Stimulated activated CD4-positive, alpha-beta T cell treated with anti-CD3 and anti-CD28 coated beads, Interleukin-4, amount 100 ng/mL, for 24 hours (primary cell): Measurements from ENCODE around the gene SHKBP1.
"Not testable (repeated sequence)": the region's sequence is repeated elsewhere in the genome, so short reads cannot be mapped to it uniquely, and the experiment has no call there.

Experiments
- DNase-seq: peaks from one replicate; pipeline ENCODE4 v3.0.0-alpha.2; 2020

Gene SHKBP1

DNA sequence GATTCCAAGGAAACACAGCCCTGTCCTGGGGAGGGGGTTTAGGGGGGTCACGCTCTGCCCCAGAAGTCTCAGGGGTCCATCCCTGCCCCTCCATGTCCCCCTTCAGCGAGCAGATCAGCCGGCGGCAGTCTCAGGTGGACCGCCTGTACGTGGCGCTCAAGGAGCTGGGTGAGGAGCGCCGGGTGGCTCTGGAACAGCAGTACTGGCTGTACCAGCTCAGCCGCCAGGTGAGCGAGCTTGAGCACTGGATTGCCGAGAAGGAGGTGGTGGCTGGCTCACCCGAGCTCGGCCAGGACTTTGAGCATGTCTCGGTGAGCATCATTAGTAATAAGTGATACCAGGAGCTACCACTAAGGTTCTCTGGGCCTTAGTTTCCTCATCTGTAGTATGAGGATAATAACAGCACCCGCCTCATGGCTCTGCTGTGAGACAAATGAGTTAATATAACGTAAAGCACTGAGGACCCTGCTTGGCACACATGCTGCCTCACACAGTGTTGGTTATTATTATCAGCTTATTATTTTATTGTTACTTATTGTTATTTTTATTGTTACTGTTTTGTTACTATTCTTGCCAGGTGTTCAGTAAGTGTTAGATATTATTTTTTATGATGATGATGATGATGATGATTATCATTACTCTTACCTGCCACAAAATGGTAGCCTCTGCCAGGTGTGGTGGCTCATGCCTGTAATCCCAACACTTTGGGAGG, 20.5 kb upstream of the SHKBP1 start:
- DNase-seq, result no peak

GRCh38 chr19:40556953-40557530, 19.6 kb upstream of the SHKBP1 start:
- DNase-seq, result no peak

GRCh38 chr19:40559394-40559793, 17.3 kb upstream of the SHKBP1 start:
- no peak for DNase-seq

- DNase-seq, result no peak
Measured at GRCh38 chr19:40560092-40560507, 16.6 kb upstream of the SHKBP1 start.

- no peak for DNase-seq
Measured at GRCh38 chr19:40561947-40562346, 14.7 kb upstream of the SHKBP1 start.

DNA sequence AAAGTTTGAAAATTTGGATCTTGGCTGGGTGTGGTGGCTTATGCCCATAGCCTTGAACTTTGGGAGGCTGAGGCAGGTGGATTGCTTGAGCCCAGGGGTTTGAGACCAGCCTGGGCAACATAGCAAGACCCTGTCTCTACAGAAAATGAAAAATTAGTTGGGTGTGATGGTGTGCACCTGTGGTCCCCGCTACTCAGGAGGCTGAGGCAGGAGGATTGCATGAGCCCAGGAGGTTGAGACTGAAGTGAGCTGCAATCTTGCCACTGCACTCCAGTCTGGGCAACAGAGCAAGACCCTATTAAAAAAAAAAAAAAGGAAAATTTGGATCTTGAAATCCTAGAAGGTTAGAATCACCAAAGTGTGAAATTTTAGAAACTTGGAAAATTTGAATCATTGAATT, 12.1 kb upstream of the SHKBP1 start:
- DNase-seq, result not testable (repeated sequence)

DNA sequence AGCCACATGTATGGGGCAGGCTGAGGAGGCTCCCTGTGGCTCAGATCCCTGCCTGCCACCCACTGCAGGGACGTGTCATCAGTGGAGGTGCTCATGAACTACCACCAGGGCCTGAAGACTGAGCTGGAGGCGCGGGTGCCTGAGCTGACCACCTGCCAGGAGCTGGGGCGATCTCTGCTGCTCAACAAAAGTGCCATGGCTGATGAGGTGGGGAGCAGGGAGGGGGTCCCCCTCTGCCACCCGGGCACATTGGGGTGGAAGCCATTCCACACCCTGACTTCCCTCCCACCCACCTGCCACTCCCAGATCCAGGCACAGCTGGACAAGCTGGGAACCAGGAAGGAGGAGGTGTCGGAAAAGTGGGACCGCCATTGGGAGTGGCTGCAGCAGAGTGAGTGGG, 11.3 kb upstream of the SHKBP1 start:
- no peak for DNase-seq

DNA sequence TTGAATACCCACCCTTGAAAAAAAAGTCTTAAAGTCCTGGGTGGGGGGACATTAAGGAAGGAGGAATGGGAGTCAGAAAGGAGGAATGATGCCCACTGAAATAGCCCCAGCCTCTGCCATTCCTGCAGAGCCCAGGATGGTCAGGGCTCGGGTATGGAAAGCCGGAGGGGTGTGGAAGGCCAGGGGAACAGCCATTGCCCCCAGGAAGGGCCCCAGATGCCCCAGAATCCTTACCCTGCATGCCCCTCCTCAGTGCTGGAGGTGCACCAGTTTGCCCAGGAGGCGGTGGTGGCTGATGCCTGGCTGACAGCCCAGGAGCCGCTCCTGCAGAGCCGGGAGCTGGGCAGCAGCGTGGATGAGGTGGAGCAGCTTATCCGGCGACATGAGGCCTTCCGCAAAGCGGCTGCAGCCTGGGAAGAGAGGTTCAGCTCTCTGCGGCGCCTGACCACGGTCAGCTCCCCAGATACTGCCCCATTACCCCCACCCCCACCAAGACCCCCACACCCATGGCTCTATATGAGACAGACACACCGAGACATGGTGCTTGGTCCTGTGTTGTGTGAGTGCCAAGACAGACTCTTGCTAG, 10.7 kb upstream of the SHKBP1 start:
- no peak for DNase-seq

DNA sequence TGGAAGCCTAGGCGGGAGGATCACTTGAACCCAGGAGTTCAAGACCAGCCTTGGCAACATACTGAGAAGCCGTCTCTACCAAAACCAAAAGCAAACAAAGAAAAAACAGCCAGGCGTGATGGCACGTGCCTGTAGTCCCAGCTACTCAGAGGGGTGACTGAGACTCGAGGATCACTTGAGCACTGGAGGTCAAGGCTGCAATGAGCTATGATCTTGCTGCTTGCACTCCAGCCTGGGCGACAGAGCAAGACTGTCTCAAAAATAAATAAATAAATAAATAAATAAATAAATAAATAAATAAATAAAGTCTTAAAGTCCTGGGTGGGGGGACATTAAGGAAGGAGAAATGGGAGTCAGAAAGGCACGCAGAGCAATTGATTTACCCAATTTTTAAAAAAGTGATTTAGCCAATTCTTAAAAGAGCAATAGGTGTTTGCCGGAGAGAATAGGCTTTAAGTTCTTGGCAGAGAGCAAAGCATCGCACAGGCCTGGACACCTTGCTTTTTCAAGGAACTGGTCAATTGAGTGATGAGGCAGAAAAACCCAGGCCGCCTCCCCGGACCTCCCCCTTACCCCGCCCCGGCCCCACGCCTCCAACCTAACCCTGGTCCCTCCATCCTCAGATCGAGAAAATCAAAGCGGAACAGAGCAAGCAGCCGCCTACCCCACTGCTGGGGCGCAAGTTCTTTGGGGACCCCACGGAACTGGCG, 9.5 kb upstream of the SHKBP1 start:
- DNase-seq, result no peak

DNA sequence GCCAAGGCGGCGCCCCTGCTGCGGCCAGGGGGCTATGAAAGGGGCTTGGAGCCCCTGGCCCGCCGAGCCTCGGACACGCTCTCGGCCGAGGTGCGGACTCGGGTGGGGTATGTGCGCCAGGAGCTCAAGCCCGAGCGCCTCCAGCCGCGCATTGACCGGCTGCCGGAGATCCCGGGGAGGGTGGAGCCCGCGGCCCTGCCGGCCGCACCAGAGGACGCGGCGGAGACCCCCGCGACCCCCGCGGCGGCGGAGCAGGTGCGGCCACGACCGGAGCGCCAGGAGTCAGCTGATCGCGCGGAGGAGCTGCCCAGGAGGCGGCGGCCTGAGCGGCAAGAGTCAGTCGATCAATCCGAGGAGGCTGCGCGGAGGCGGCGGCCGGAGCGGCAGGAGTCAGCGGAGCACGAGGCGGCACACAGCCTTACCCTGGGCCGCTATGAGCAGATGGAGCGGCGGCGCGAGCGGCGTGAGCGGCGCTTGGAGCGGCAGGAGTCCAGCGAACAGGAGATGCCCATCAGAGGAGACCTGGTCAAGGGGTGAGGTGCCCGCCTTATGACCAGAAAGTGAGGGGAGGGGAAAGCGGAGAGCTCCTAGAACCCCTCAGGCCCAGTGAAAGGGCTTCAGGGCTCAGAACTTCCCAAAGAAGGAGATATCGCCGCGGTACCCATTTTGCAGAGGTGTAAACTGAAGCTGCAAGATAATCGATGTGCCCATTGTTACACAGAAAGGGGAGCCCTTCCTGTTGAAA, 8.8 kb upstream of the SHKBP1 start:
- DNase-seq, result no peak

DNA sequence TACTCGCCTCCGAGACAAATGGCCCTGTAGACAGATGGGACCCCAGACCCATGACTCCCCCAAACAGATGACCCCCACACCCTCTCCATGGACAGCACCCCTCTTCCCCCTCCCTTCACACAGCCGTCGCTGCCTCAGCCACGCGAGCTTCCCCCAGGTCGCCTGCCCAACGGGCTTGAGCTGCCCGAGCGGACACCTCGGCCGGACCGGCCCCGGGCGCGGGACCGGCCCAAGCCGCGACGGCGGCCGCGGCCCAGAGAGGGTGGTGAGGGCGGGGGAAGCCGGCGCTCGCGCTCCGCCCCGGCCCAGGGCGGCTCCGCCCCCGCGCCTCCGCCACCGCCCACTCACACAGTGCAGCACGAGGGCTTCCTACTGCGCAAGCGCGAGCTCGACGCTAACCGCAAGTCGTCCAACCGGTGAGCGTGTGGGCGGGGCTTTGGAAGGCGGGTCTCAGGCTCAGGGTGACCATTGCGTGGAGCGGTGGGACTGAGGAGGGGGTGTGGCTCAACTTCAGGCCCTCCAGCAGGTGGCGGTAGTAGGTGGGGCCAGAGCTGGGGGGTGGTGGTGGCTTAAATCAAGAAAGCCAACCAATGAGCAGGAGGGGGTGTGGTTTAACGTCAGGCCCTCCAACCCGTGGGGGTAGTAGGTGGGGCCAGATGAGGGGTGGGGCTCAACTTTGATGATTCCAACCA, 6.2 kb upstream of the SHKBP1 start:
- peak; percentile 93 for DNase-seq

- DNase-seq, result no peak
Measured at GRCh38 chr19:40571005-40571318, 5.7 kb upstream of the SHKBP1 start.

DNA sequence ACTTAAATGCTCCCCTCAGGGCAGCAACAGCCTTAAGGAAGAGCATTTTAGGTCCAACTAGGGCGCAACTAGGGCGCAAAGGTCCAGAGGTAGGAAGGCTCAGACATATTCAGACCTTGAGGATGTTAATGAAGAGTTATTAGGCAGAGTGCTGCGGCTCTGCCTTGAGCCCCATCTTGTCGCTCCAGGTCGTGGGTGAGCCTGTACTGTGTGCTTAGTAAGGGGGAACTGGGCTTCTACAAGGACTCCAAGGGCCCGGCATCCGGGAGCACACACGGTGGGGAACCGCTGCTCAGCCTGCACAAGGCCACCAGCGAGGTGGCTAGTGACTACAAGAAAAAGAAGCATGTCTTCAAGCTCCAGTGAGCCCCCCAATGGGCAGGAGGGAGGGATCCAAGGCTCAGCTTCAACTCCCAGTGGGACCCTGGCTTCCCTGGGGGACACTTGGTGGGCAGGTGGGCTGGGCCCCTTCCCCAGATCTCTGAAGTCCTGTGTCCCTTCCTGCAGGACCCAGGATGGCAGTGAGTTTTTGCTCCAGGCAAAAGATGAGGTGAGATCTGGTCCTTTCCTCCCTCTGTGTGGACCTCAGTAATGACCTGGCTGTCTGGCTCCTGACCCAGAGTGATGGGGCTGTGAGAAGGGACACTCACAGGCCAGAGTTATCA, 4.7 kb upstream of the SHKBP1 start:
- no peak for DNase-seq

GRCh38 chr19:40575326-40575725, 1.3 kb upstream of the SHKBP1 start:
- DNase-seq, result no peak

DNA sequence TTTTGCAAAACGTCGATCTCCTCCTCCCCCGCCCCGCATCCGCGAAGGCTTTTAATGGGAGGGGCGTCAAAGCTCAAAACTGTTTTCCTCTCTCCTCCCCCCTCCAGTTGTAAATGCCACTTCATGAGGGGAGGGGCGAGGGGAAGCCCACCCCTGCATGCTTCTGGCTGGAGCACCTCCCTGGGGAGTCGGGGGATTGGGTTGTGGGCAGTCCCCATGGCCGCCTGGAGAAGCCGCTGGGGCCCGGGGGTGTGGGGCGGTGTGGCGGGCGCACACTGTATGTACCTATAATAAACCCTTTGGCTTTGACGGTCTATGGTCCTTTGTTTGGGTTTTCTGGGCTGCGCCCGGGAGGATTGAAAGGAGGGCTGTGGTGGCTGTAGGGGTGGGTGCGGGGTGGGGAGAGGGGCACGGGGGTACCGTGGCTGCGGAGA, 505 bp upstream of the SHKBP1 start:
- DNase-seq, result no peak

GRCh38 chr19:40578442-40578908, 1.8 kb downstream of the SHKBP1 start:
- no peak for DNase-seq

DNA sequence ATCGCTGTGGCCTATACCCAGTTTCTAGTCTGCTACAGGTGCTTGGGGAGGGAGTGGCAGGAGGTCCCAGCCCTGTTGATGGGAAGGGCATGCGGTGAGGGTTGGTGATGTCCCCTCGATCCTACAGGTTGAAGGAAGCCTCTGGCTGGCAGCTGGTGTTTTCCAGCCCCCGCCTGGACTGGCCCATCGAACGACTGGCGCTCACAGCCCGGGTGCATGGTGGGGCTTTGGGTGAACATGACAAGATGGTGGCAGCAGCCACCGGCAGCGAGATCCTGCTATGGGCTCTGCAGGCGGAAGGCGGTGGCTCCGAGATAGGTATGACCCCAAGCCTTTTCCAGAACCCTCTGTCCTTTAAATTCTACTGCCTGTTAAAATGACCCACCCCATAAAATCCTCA, 3.9 kb downstream of the SHKBP1 start:
- no peak for DNase-seq

DNA sequence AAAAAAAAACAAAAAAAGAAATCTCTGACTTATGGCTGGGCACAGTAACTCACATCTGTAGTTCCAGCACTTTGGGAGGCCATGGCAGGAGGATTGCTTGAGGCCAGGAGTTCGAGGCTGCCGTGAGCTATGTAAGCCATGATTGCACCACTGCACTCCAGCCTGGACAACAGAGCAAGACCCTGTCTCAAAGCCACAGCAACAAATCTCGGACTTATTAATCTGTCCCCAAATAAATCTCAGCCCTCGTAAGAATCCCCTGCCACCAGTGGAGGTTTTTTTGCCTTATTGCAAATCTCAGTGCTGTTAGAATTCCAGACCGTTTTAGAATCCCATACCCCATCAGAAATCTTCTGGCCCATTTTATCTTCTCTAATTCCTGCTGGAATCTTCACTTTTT, 4.9 kb downstream of the SHKBP1 start:
- DNase-seq, result no peak

GRCh38 chr19:40582467-40582866, 5.8 kb downstream of the SHKBP1 start:
- no peak for DNase-seq

- DNase-seq, result no peak
Measured at GRCh38 chr19:40583283-40583682, 6.6 kb downstream of the SHKBP1 start.

GRCh38 chr19:40584007-40584406, 7.3 kb downstream of the SHKBP1 start:
- DNase-seq, result no peak
